ENCODE data around the gene TTC9B.

GRCh38 chr19:40216013-40216776 lies 2.0 kb downstream of the TTC9B start:
- no peak for TF ChIP-seq NFYB (CRISPR knock-in tag; conservative IDR thresholded peaks at IDR 0.05; ENCODE audit: low read depth)
- TF ChIP-seq, protein P1, sequence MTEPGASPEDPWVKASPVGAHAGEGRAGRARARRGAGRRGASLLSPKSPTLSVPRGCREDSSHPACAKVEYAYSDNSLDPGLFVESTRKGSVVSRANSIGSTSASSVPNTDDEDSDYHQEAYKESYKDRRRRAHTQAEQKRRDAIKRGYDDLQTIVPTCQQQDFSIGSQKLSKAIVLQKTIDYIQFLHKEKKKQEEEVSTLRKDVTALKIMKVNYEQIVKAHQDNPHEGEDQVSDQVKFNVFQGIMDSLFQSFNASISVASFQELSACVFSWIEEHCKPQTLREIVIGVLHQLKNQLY (CRISPR knock-in tag; IDR thresholded peaks at IDR 0.05): no peak
- TF ChIP-seq, protein P2, sequence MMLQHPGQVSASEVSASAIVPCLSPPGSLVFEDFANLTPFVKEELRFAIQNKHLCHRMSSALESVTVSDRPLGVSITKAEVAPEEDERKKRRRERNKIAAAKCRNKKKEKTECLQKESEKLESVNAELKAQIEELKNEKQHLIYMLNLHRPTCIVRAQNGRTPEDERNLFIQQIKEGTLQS (CRISPR knock-in tag; conservative IDR thresholded peaks at IDR 0.05): no peak
- TF ChIP-seq SMAD4 (CRISPR knock-in tag; IDR thresholded peaks at IDR 0.05): no peak
- no peak for TF ChIP-seq CREM (CRISPR knock-in tag; IDR thresholded peaks at IDR 0.05)
- TF ChIP-seq CTCF (IDR thresholded peaks at IDR 0.05): no peak
- TF ChIP-seq, protein P3, sequence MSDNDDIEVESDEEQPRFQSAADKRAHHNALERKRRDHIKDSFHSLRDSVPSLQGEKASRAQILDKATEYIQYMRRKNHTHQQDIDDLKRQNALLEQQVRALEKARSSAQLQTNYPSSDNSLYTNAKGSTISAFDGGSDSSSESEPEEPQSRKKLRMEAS (CRISPR knock-in tag; IDR thresholded peaks at IDR 0.05): no peak
- no peak for TF ChIP-seq IRF2 (CRISPR knock-in tag; IDR thresholded peaks at IDR 0.05; ENCODE audit: borderline replicate concordance, low read depth)
- no peak for TF ChIP-seq ZNF416 (CRISPR knock-in tag; IDR thresholded peaks at IDR 0.05)
- no peak for TF ChIP-seq TP53 (CRISPR knock-in tag; IDR thresholded peaks at IDR 0.05)
